ENCODE data around the gene CNPY4. TPM values are rescaled to one million over a fixed set of nuclear protein-coding genes. Genes with fewer than 3 reads are reported as not detected.
"Not testable (repeated sequence)": the region's sequence is repeated elsewhere in the genome, so short reads cannot be mapped to it uniquely, and the experiment has no call there.

The CNPY4 gene
- total and polyA plus RNA-seq, 2 donors (not counting 1 experiment from before 2014, with no cell fraction given), result 8.0 to 13.9 TPM

GRCh38 chr7:100142461-100142860 is 23.0 kb downstream of the CNPY4 start:
- WGBS (ENCODE audit: insufficient coverage), result 94% methylated on average over 3 of the region's 3 CpGs
- no peak overlapping the region for H3K4me3 Mint-ChIP-seq
- intact Hi-C loops (cut with micrococcal nuclease), result no loop called here

GRCh38 chr7:100146350-100146749 is 26.9 kb downstream of the CNPY4 start:
- H3K9me3 ChIP-seq (ENCODE audit: control extremely low read depth in 1 of 3, control insufficient read depth in 2 of 3, insufficient read depth in 1 of 3, low read length in 2 of 3); H3K9ac ChIP-seq (ENCODE audit: low read length); H3K27me3 Mint-ChIP-seq; H3K4me3 Mint-ChIP-seq; H3K4me2 ChIP-seq (replicated peaks; ENCODE audit: low read depth, low read length, poor library complexity, severe bottlenecking); H3K36me3 ChIP-seq (replicated peaks in 1 of 2; ENCODE audit: control extremely low read depth in 1 of 2, control insufficient read depth in 1 of 2, extremely low read depth in 1 of 2, insufficient read depth in 2 of 2, low read length in 1 of 2); ATAC-seq (ENCODE audit: low read depth); H3K27ac Mint-ChIP-seq; H3K27me3 ChIP-seq (replicated peaks in 1 of 4; ENCODE audit: control extremely low read depth in 1 of 4, control insufficient read depth in 3 of 4, insufficient read depth in 4 of 4, low read length in 3 of 4); H3K4me3 ChIP-seq (ENCODE audit: control extremely low read depth in 1 of 5, extremely low read depth in 1 of 5, insufficient read depth in 1 of 5, low read depth in 2 of 5, low read length in 4 of 5); H3K27ac ChIP-seq (ENCODE audit: low read length in 2 of 2); H3K9me3 Mint-ChIP-seq (ENCODE audit: insufficient read depth); H2AFZ ChIP-seq (ENCODE audit: insufficient read depth, low read depth, low read length, poor library complexity, severe bottlenecking); DNase-seq; H4K20me1 ChIP-seq (ENCODE audit: control insufficient read depth, insufficient read depth, low read length, poor library complexity, severe bottlenecking): not testable (repeated sequence)
- peaks cover 24% of the 10 kb centered on the region for H3K4me1 Mint-ChIP-seq
- intact Hi-C loops (cut with micrococcal nuclease), result loop anchor here (5.0 kb wide), 2 partner anchors 66 to 126 kb away; no protein-coding TSS in a partner anchor
- WGBS (ENCODE audit: insufficient coverage), result no CpG with 5 or more reads among the region's 4 CpGs
- peaks cover 14 to 32% of the 10 kb centered on the region in 2 donors for H3K4me1 ChIP-seq (ENCODE audit: control insufficient read depth in 2 of 2, insufficient read depth in 2 of 2, low read length in 2 of 2)
- H3K79me2 ChIP-seq (ENCODE audit: control insufficient read depth, insufficient read depth, low read length), result peaks cover 24% of the 10 kb centered on the region
- ChIA-PET CTCF (interaction anchor here (0.6 to 1.3 kb wide), 3 partner anchors 13 to 413 kb away, joined by 3 to 9 read pairs (median 3); no protein-coding TSS in a partner anchor), POLR2A (interaction anchor here (0.6 to 1.3 kb wide), 2 partner anchors 18 to 27 kb away, joined by 3 to 4 read pairs; partner anchors contain the start of gene CNPY4)

More at GRCh38 chr7:100142461-100142860, 23.0 kb downstream of the CNPY4 start:
- no peak overlapping the region for H3K27ac ChIP-seq (ENCODE audit: low read length in 2 of 2)
- TF ChIP-seq EZH2 (IDR thresholded peaks at IDR 0.05; ENCODE audit: borderline replicate concordance, insufficient read depth, low read depth, low read length, poor library complexity, severe bottlenecking) (no peak), CTCF (IDR thresholded peaks at IDR 0.05) (no peak)
- ChIA-PET POLR2A (interaction anchor here (0.7 kb wide), 1 partner anchor 14 kb away, joined by 9 read pairs; no protein-coding TSS in a partner anchor), CTCF (interaction anchor here (0.7 to 1.7 kb wide), 4 partner anchors 8 to 16 kb away, joined by 3 to 5 read pairs (median 4); no protein-coding TSS in a partner anchor)
- no peaks in the 10 kb centered on the region for H3K36me3 ChIP-seq (replicated peaks in 1 of 2; ENCODE audit: control extremely low read depth in 1 of 2, control insufficient read depth in 1 of 2, extremely low read depth in 1 of 2, insufficient read depth in 2 of 2, low read length in 1 of 2)
- no peak overlapping the region for H3K4me2 ChIP-seq (replicated peaks; ENCODE audit: low read depth, low read length, poor library complexity, severe bottlenecking)
- H3K9me3 ChIP-seq (ENCODE audit: control extremely low read depth in 1 of 3, control insufficient read depth in 2 of 3, insufficient read depth in 1 of 3, low read length in 2 of 3), result no peaks in the 10 kb centered on the region
- ATAC-seq (ENCODE audit: low read depth) (no peak), DNase-seq (no peak)
- no peak overlapping the region for H2AFZ ChIP-seq (ENCODE audit: insufficient read depth, low read depth, low read length, poor library complexity, severe bottlenecking)
- H3K27me3 Mint-ChIP-seq, result no peaks in the 10 kb centered on the region
- H3K27ac Mint-ChIP-seq, result no peak overlapping the region
- no peaks in the 10 kb centered on the region for H3K79me2 ChIP-seq (ENCODE audit: control insufficient read depth, insufficient read depth, low read length)
- H4K20me1 ChIP-seq (ENCODE audit: control insufficient read depth, insufficient read depth, low read length, poor library complexity, severe bottlenecking), result no peaks in the 10 kb centered on the region
- H3K27me3 ChIP-seq (replicated peaks in 1 of 4; ENCODE audit: control extremely low read depth in 1 of 4, control insufficient read depth in 3 of 4, insufficient read depth in 4 of 4, low read length in 3 of 4), result no peaks in the 10 kb centered on the region
- H3K4me1 ChIP-seq (ENCODE audit: control insufficient read depth in 2 of 2, insufficient read depth in 2 of 2, low read length in 2 of 2), result peaks cover 10 to 25% of the 10 kb centered on the region in 2 donors
- no peak overlapping the region for H3K9ac ChIP-seq (ENCODE audit: low read length)
- no peak overlapping the region for H3K4me3 ChIP-seq (ENCODE audit: control extremely low read depth in 1 of 5, extremely low read depth in 1 of 5, insufficient read depth in 1 of 5, low read depth in 2 of 5, low read length in 4 of 5)
- no peaks in the 10 kb centered on the region for H3K9me3 Mint-ChIP-seq (ENCODE audit: insufficient read depth)
- H3K4me1 Mint-ChIP-seq, result peaks cover 18% of the 10 kb centered on the region

All from B cell (primary cell).